GM10266 (cell line): ENCODE results near the gene PLXDC1.
A peak's percentile ranks its signal among the peaks of the same experiment; 100 is the strongest.

ENCODE experiments used
- DNase-seq: peaks from one replicate; pipeline ENCODE4 v3.0.0; 2012; ENCODE audit errors: extremely low spot score
- CTCF ChIP-seq: IDR thresholded peaks from 2 replicates; pipeline ENCODE4 v1.5.1; 2012; ENCODE audit warnings: mild to moderate bottlenecking, low read depth; ENCODE audit not compliant: control insufficient read depth, insufficient read depth; ENCODE audit errors: missing control alignments

Gene PLXDC1

GRCh38 chr17:39095309-39095686 is 56.1 kb downstream of the PLXDC1 start:
- DNase-seq = no peak
- TF ChIP-seq CTCF = no peak

GRCh38 chr17:39094607-39095308 is 56.7 kb downstream of the PLXDC1 start:
- DNase-seq = peak; percentile 30
- no peak for TF ChIP-seq CTCF

GRCh38 chr17:39092692-39093230 is 58.7 kb downstream of the PLXDC1 start:
- no peak for TF ChIP-seq CTCF

GRCh38 chr17:39090908-39091665 is 60.4 kb downstream of the PLXDC1 start:
- no peak for TF ChIP-seq CTCF
- no peak for DNase-seq

More at GRCh38 chr17:39092692-39093230, 58.7 kb downstream of the PLXDC1 start:
- no peak for DNase-seq

GRCh38 chr17:39090400-39090799 is 61.0 kb downstream of the PLXDC1 start:
- DNase-seq = no peak
- no peak for TF ChIP-seq CTCF

GRCh38 chr17:39084558-39084957 is 66.9 kb downstream of the PLXDC1 start:
- DNase-seq = no peak
- no peak for TF ChIP-seq CTCF

GRCh38 chr17:39083270-39083669 is 68.2 kb downstream of the PLXDC1 start:
- no peak for DNase-seq

More at GRCh38 chr17:39083270-39083669, 68.2 kb downstream of the PLXDC1 start:
- no peak for TF ChIP-seq CTCF
